Left lung (tissue), 10 donors: ENCODE results near the gene DHCR24. TPM values are rescaled to one million over a fixed set of nuclear protein-coding genes. Genes with fewer than 3 reads are reported as not detected.

Experiments used
- ATAC-seq: fragments of 200-7000 bp; cut with Tn5 transposase; one replicate; pipeline ENCODE4 v1.9.1; 2020; ENCODE audit warnings: moderate library complexity
- DNase-seq, 4 donors: peaks; one replicate each; pipeline ENCODE4 v3.0.0-alpha.2; 2013 to 2020
- H3K27ac ChIP-seq, 2 donors: fragments of 200-600 bp; sonication (generic) in 1 of 2; one replicate each; pipeline versions ENCODE4 v1.5.0 to v1.8.0; 2020 to 2021
- H3K27me3 ChIP-seq, 2 donors: fragments of 200-600 bp; sonication (generic) in 1 of 2; one replicate each; pipeline versions ENCODE4 v1.5.0 to v1.8.0; 2020 to 2021
- H3K36me3 ChIP-seq, 2 donors: fragments of 200-600 bp; sonication (generic) in 1 of 2; one replicate each; pipeline versions ENCODE4 v1.5.0 to v1.8.0; 2020 to 2021
- H3K4me1 ChIP-seq, 2 donors: fragments of 200-600 bp; one replicate each; pipeline ENCODE4 v1.8.0; 2021
- H3K4me3 ChIP-seq, 2 donors: fragments of 200-600 bp; sonication (generic) in 1 of 2; one replicate each; pipeline versions ENCODE4 v1.5.0 to v1.8.0; 2020 to 2021; ENCODE audit warnings: mild to moderate bottlenecking in 1 of 2
- H3K9me3 ChIP-seq, 2 donors: fragments of 200-600 bp; sonication (generic) in 1 of 2; one replicate each; pipeline versions ENCODE4 v1.5.0 to v1.8.0; 2020 to 2021
- intact Hi-C, 2 donors: fragments of 100-400 bp; cut with DNase I; formaldehyde crosslinking; loops; one replicate each; pipeline versions ENCODE4 v1.11.2 to v1.14.2; 2022
- polyA plus RNA-seq, 6 donors: library from polyadenylated mRNA; unstranded; fragments of 120-200 nt; gene quantifications; one replicate each; pipeline ENCODE4 v1.2.1, GENCODE V29; 2013; ENCODE audit not compliant: insufficient read length in 6 of 6
- total RNA-seq, 2 donors: library from RNA; stranded (reverse); fragmentation: NEBNext Ultra II Directional; extraction: Animal tissue kit (Norgen Biotek cat#: 25700); gene quantifications; one replicate each; pipeline ENCODE4 v1.2.1, GENCODE V29; 2021
- TF ChIP-seq, protein P1 (sequence below), 2 donors: fragments of 200-600 bp; sonication (generic) in 1 of 2; IDR thresholded peaks; one replicate each; pipeline versions ENCODE4 v1.5.0 to v1.8.0; 2021; ENCODE audit warnings: antibody characterized with exemption in 2 of 2
- donor health status: DM: no; HTN: yes; CAD: no.
- donor health status: DM: no; HTN: no; CAD: no.

Gene DHCR24
- total and polyA plus RNA-seq, 8 donors: 30.1 to 741 (median 51.2) TPM

DNA sequence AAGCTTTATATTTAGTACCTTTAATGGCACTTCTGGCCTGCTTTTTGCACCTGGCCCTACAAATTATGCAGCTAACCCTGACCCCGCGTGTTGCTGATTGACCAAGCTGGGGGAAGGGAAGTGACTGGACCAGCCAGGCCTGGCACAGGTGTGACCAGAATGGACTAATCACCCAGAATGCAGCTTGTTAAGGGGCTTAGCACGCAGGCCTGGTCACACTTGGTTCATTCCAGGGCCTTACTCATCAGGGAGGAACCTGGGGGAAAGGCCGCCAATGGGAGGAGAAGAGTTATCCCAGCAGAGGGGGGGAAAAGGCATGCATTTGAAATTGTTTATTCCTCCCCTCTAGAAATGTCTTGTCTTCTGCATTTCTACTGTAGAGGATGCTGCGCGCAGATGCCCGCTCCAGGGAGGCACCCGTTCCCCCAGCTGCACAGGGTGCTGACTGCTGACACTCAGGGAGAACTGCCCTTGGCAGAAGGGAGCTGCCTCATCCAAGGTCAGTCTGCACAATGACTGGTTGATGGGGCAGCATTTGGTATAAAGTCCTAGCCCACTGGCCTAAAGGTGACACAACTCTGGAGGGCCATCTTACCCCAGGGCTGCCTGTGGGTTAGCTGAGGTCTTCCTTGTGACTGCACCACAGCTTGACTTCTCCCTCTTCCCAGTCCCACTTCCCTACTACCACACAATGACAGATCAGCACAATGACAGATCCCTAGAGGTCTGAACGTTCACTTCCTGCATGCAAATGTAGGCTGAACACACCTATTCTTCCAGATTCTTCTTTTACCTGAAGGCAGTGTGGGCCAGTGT, 29.0 kb downstream of the DHCR24 start:
- H3K9me3 ChIP-seq: no peaks in the 10 kb centered on the region
- H3K27ac ChIP-seq: no peak overlapping the region
- no peaks in the 10 kb centered on the region for H3K27me3 ChIP-seq
- peaks cover 0 to 17% of the 10 kb centered on the region in 2 donors for H3K4me1 ChIP-seq
- peaks cover 0 to 91% of the 10 kb centered on the region in 2 donors for H3K36me3 ChIP-seq
- DNase-seq (no peak), ATAC-seq (peak; percentile 21)
- intact Hi-C loops: no loop called here
- TF ChIP-seq, protein P1, sequence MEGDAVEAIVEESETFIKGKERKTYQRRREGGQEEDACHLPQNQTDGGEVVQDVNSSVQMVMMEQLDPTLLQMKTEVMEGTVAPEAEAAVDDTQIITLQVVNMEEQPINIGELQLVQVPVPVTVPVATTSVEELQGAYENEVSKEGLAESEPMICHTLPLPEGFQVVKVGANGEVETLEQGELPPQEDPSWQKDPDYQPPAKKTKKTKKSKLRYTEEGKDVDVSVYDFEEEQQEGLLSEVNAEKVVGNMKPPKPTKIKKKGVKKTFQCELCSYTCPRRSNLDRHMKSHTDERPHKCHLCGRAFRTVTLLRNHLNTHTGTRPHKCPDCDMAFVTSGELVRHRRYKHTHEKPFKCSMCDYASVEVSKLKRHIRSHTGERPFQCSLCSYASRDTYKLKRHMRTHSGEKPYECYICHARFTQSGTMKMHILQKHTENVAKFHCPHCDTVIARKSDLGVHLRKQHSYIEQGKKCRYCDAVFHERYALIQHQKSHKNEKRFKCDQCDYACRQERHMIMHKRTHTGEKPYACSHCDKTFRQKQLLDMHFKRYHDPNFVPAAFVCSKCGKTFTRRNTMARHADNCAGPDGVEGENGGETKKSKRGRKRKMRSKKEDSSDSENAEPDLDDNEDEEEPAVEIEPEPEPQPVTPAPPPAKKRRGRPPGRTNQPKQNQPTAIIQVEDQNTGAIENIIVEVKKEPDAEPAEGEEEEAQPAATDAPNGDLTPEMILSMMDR (IDR thresholded peaks at IDR 0.05): no peak
- H3K4me3 ChIP-seq: no peak overlapping the region

DNA sequence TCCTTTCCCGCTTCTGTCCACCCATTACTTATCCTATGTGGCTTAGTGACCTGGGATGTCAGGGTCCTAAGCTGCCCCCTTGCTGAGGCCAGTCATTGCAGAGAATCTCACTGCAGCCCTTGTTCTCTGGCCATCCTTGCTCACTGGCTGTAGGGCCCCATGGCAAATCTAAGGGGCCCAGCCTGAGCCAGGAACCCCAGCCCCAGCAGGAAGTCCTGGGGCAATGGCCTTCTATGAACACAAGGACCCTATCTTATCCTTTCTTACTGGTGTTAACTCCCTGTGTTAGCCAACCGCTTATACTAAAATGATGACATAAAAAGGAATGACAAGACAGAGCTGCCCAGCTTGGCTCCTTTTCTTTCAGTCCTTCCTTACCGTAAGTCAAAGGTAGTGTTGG, 29.9 kb downstream of the DHCR24 start:
- peaks cover 0 to 91% of the 10 kb centered on the region in 2 donors for H3K36me3 ChIP-seq
- no peaks in the 10 kb centered on the region for H3K9me3 ChIP-seq
- H3K27me3 ChIP-seq: no peaks in the 10 kb centered on the region
- intact Hi-C loops: no loop called here
- ATAC-seq: no peak
- H3K27ac ChIP-seq: no peak overlapping the region
- no peak overlapping the region for H3K4me3 ChIP-seq
- TF ChIP-seq, protein P1 (IDR thresholded peaks at IDR 0.05): no peak
- DNase-seq: no peak
- peaks cover 0 to 17% of the 10 kb centered on the region in 2 donors for H3K4me1 ChIP-seq

DNA sequence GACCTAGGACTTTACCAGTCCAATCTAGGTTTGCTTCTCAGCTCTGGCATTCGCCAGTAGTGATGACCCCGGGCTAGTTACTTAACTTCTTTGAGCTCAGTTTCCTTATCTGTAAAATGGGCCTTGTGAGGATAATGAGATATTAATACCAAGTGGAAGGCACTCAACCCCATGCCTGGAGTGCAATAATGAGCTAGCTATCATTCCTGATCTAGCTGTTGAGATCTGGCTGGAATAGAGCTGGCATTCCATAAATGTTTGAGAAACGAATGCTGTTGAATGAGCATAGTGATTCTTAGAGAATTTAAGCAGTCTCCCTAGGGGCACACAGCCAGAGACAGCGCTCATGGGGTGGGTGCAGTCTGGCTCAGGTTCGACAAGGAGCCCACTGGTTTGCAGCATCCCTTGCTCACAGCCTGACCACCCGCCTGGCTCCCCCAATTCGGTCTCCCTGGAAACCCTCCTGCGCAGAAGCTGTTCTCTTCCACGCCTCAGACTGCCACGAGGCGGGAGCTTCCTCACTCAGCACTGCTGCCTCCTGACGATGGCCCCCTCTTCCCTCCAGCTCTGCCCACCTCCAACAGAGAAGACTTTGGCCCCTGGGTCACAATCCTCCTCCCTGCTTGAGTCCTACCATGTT, 32.5 kb downstream of the DHCR24 start:
- Histone ChIP-seq H3K4me1 (peaks cover 0 to 22% of the 10 kb centered on the region in 2 donors), H3K36me3 (peaks cover 0 to 92% of the 10 kb centered on the region in 2 donors), H3K27ac (no peak overlapping the region), H3K4me3 (no peak overlapping the region), H3K27me3 (no peaks in the 10 kb centered on the region), H3K9me3 (no peaks in the 10 kb centered on the region)
- TF ChIP-seq, protein P1 (IDR thresholded peaks at IDR 0.05): no peak
- ATAC-seq (no peak), DNase-seq (no peak)
- intact Hi-C loops: no loop called here

DNA sequence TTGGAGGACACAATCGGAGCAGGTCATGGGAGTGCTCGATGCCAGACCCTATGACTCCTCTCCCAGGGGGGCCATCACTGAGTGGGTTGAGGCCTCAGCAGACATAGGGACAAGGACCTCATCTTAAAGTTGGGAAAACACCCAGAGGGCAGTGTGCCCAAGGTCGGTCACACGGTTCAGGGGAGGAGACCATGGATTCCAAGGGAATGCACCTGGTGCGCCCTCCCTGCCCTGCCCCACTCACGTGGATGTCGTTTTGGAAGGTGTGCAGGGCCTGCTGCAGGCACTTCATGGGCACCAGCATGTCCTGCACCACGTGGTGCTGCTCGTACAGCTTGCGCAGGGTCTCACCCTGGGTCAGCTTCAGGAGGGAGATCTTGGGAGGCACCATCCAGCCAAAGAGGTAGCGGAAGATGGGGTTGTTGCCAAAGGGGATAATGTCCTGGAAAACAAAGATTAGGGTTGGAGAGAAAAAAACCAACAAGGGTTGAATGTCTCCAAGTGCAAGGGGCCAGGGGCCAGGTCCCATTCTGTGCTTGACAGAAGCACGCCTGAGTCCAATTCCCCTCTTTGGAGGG, 33.1 kb downstream of the DHCR24 start:
- no peak for ATAC-seq
- Histone ChIP-seq H3K4me1 (peaks cover 0 to 22% of the 10 kb centered on the region in 2 donors), H3K27me3 (no peaks in the 10 kb centered on the region), H3K4me3 (no peak overlapping the region), H3K9me3 (no peaks in the 10 kb centered on the region), H3K36me3 (peaks cover 0 to 92% of the 10 kb centered on the region in 2 donors), H3K27ac (no peak overlapping the region)
- TF ChIP-seq, protein P1 (IDR thresholded peaks at IDR 0.05): no peak
- intact Hi-C loops: no loop called here
- no peak for DNase-seq
